Measurements from ENCODE around the gene PTPRT. TPM values are rescaled to one million over a fixed set of nuclear protein-coding genes. Genes with fewer than 3 reads are reported as not detected.

Gene PTPRT
- polyA plus RNA-seq, 2 of the 4 experiments (the other 2 are of a cell fraction) = not detected

- ChIA-PET CTCF (interaction anchor here (0.6 to 0.8 kb wide), 2 partner anchors 8 to 94 kb away, joined by 3 to 4 read pairs; no protein-coding TSS in a partner anchor), POLR2A (no interaction called here)
- Histone ChIP-seq H3K4me3 (no peak overlapping the region), H3K9me3 (no peaks in the 10 kb centered on the region), H3K27ac (no peak overlapping the region), H3K4me1 (no peaks in the 10 kb centered on the region), H3K4me2 (no peak overlapping the region)
- ATAC-seq (no peak), FAIRE-seq (no peak), DNase-seq (ENCODE audit: low read depth in 1 of 2, low spot score in 1 of 2) (no peak)
- TF ChIP-seq EP300 (IDR thresholded peaks at IDR 0.05) = no peak
- whole genome bisulfite sequencing (ENCODE audit: missing lambda C conversion rate) = 10% methylated on average over 3 of the region's 3 CpGs
Measured at GRCh38 chr20:43196243-43196642, 6.5 kb upstream of the PTPRT start.

- ChIA-PET CTCF (no interaction called here), POLR2A (no interaction called here)
- FAIRE-seq = no peak
- Histone ChIP-seq H3K4me3 (no peak overlapping the region), H3K27ac (no peak overlapping the region), H3K9me3 (no peaks in the 10 kb centered on the region), H3K4me1 (no peaks in the 10 kb centered on the region), H3K4me2 (no peak overlapping the region)
- TF ChIP-seq ZSCAN20 (CRISPR knock-in tag; IDR thresholded peaks at IDR 0.05) = no peak
- WGBS (ENCODE audit: missing lambda C conversion rate) = 16% methylated on average over 9 of the region's 9 CpGs
- no peak for DNase-seq (ENCODE audit: low read depth in 1 of 2, low spot score in 1 of 2)
- no peak for ATAC-seq
Measured at GRCh38 chr20:43194137-43194536, 4.4 kb upstream of the PTPRT start.

- Histone ChIP-seq H3K9me3 (no peaks in the 10 kb centered on the region), H3K4me2 (no peak overlapping the region), H3K4me3 (no peak overlapping the region), H3K4me1 (no peaks in the 10 kb centered on the region), H3K27ac (no peak overlapping the region)
- ChIA-PET POLR2A (no interaction called here), CTCF (interaction anchor here (0.6 to 2.0 kb wide), 4 partner anchors 12 to 1496 kb away, joined by 3 to 12 read pairs (median 3); no protein-coding TSS in a partner anchor)
- TF ChIP-seq ZFP36 (IDR thresholded peaks at IDR 0.05; ENCODE audit: borderline replicate concordance, partially characterized antibody) = no peak
- TF ChIP-seq FOSL2 (IDR thresholded peaks at IDR 0.05) = no peak
- no peak for TF ChIP-seq FOSL2 (CRISPR knock-in tag; IDR thresholded peaks at IDR 0.05)
- no peak for TF ChIP-seq BCL3 (IDR thresholded peaks at IDR 0.05)
- TF ChIP-seq TFCP2L1 (CRISPR knock-in tag; IDR thresholded peaks at IDR 0.05) = no peak
- TF ChIP-seq CHD2 (IDR thresholded peaks at IDR 0.05; ENCODE audit: low read length, partially characterized antibody) = no peak
- TF ChIP-seq PBX3 (IDR thresholded peaks at IDR 0.05) = no peak
- FAIRE-seq = no peak
- DNase-seq (ENCODE audit: low read depth in 1 of 2, low spot score in 1 of 2) = no peak
- ATAC-seq = no peak
- WGBS (ENCODE audit: missing lambda C conversion rate) = 6% methylated on average over 3 of the region's 3 CpGs
Measured at GRCh38 chr20:43193443-43193842, 3.7 kb upstream of the PTPRT start.

- TF ChIP-seq PBX3 (IDR thresholded peaks at IDR 0.05) (no peak), RAD21 (conservative IDR thresholded peaks at IDR 0.05 in 1 of 2, IDR thresholded peaks at IDR 0.05 in 1 of 2) (peak; percentile 35; a peak in 3 of 5 replicates), FOSB (CRISPR knock-in tag; IDR thresholded peaks at IDR 0.05) (no peak), POLR2A (IDR thresholded peaks at IDR 0.05; ENCODE audit: low read length) (no peak), BCL3 (IDR thresholded peaks at IDR 0.05) (no peak), FOXS1 (CRISPR knock-in tag; IDR thresholded peaks at IDR 0.05) (no peak), SMC3 (IDR thresholded peaks at IDR 0.05) (peak; percentile 21; the same call in 1 of the 3 replicates)
- ATAC-seq = peak; percentile 74 to 89; a peak in 5 of 6 replicates
- no peak for FAIRE-seq
- H3K4me2 ChIP-seq = no peak overlapping the region
- 10% methylated on average over 12 of the region's 12 CpGs for WGBS (ENCODE audit: missing lambda C conversion rate)
- no peak overlapping the region for H3K4me3 ChIP-seq
- DNase-seq (ENCODE audit: low read depth in 1 of 2, low spot score in 1 of 2) = peak; percentile 27 to 31
- no peaks in the 10 kb centered on the region for H3K4me1 ChIP-seq
- CTCF ChIA-PET = interaction anchor here (0.9 to 2.6 kb wide), 11 partner anchors 11 to 1495 kb away, joined by 3 to 12 read pairs (median 3); no protein-coding TSS in a partner anchor
- POLR2A ChIA-PET = no interaction called here
- no peak overlapping the region for H3K27ac ChIP-seq
- no peaks in the 10 kb centered on the region for H3K9me3 ChIP-seq
Measured at GRCh38 chr20:43191946-43192863, 2.5 kb upstream of the PTPRT start.

Measured in A549 (cell line).